Parathyroid adenoma (tissue), 2 donors: ENCODE data around the gene GPC6.

ENCODE experiments used
- H2AFZ ChIP-seq: fragments of 300-600 bp; sonication (generic); one replicate; pipeline ENCODE4 v1.7.0; 2017; ENCODE audit warnings: antibody characterized with exemption, mild to moderate bottlenecking
- H3K27ac ChIP-seq: fragments of 300-600 bp; sonication (generic); one replicate; pipeline ENCODE4 v1.7.0; 2017
- H3K27me3 ChIP-seq: fragments of 300-600 bp; sonication (generic); one replicate; pipeline ENCODE4 v1.7.0; 2017; ENCODE audit warnings: low read length; ENCODE audit not compliant: control insufficient read depth, insufficient read depth
- H3K36me3 ChIP-seq: fragments of 300-600 bp; sonication (generic); one replicate; pipeline ENCODE4 v1.7.0; 2017; ENCODE audit warnings: low read length; ENCODE audit not compliant: control insufficient read depth, insufficient read depth
- H3K4me1 ChIP-seq: fragments of 300-600 bp; sonication (generic); one replicate; pipeline ENCODE4 v1.7.0; 2017; ENCODE audit warnings: control low read depth
- H3K4me2 ChIP-seq: fragments of 300-600 bp; sonication (generic); one replicate; pipeline ENCODE4 v1.7.0; 2017; ENCODE audit warnings: low read length
- H3K4me3 ChIP-seq: fragments of 300-600 bp; sonication (generic); one replicate; pipeline ENCODE4 v1.7.0; 2017; ENCODE audit warnings: low read depth, low read length
- H3K79me2 ChIP-seq: fragments of 300-600 bp; sonication (generic); one replicate; pipeline ENCODE4 v1.7.0; 2017; ENCODE audit warnings: control low read depth
- H3K9ac ChIP-seq: fragments of 300-600 bp; sonication (generic); one replicate; pipeline ENCODE4 v1.7.0; 2017; ENCODE audit warnings: mild to moderate bottlenecking
- H3K9me3 ChIP-seq: fragments of 300-600 bp; sonication (generic); one replicate; pipeline ENCODE4 v1.7.0; 2017; ENCODE audit warnings: low read length; ENCODE audit not compliant: control insufficient read depth
- CTCF ChIP-seq: fragments of 300-600 bp; sonication (generic); IDR thresholded peaks from one replicate; pipeline ENCODE4 v1.7.0; 2017; ENCODE audit warnings: antibody characterized with exemption, mild to moderate bottlenecking
- donor health status: primary hyperparathyroidism.

GPC6 gene

GRCh38 chr13:94139393-94139995 is 912.9 kb downstream of the GPC6 start:
- no peak overlapping the region for H3K9ac ChIP-seq
- no peaks in the 10 kb centered on the region for H3K4me1 ChIP-seq
- no peak for TF ChIP-seq CTCF
- H3K36me3 ChIP-seq: no peaks in the 10 kb centered on the region
- H3K9me3 ChIP-seq: no peaks in the 10 kb centered on the region
- no peak overlapping the region for H3K27ac ChIP-seq
- no peaks in the 10 kb centered on the region for H3K79me2 ChIP-seq
- H3K4me3 ChIP-seq: no peak overlapping the region
- no peak overlapping the region for H3K4me2 ChIP-seq
- H2AFZ ChIP-seq: no peak overlapping the region
- H3K27me3 ChIP-seq: no peaks in the 10 kb centered on the region

GRCh38 chr13:94140027-94140426 is 913.4 kb downstream of the GPC6 start:
- H3K27me3 ChIP-seq: no peaks in the 10 kb centered on the region
- H3K4me1 ChIP-seq: no peaks in the 10 kb centered on the region
- no peak overlapping the region for H2AFZ ChIP-seq
- no peaks in the 10 kb centered on the region for H3K79me2 ChIP-seq
- no peak overlapping the region for H3K9ac ChIP-seq
- no peak for TF ChIP-seq CTCF
- no peak overlapping the region for H3K27ac ChIP-seq
- no peaks in the 10 kb centered on the region for H3K36me3 ChIP-seq
- H3K4me2 ChIP-seq: no peak overlapping the region
- no peak overlapping the region for H3K4me3 ChIP-seq
- H3K9me3 ChIP-seq: no peaks in the 10 kb centered on the region

DNA sequence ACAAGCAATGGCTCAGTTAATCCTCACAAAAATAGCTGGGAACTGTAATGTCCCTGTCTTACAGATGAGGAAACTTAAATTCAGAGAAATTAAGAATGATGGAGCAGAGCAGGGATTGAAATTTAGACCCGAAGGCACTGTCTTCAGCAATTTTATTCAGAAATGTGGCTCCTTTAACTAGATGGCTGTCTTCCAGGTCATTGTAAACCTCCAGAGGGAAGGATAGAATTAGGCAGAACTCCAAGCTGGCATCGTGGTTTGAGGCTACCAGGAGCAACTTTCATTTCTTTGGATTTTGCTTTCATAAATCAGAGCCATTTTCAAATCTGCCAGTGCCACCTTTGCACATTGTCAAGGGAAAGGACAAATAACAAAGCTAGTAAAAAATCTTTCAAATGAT is 913.9 kb downstream of the GPC6 start:
- no peak for TF ChIP-seq CTCF
- H3K79me2 ChIP-seq: no peaks in the 10 kb centered on the region
- peak overlapping the region; percentile 50 for H2AFZ ChIP-seq
- H3K4me2 ChIP-seq: no peak overlapping the region
- no peaks in the 10 kb centered on the region for H3K9me3 ChIP-seq
- H3K4me1 ChIP-seq: no peaks in the 10 kb centered on the region
- no peaks in the 10 kb centered on the region for H3K27me3 ChIP-seq
- no peak overlapping the region for H3K4me3 ChIP-seq
- no peaks in the 10 kb centered on the region for H3K36me3 ChIP-seq
- no peak overlapping the region for H3K9ac ChIP-seq
- no peak overlapping the region for H3K27ac ChIP-seq

- Histone ChIP-seq H3K4me3 (no peak overlapping the region), H3K27ac (no peak overlapping the region), H3K79me2 (no peaks in the 10 kb centered on the region), H2AFZ (no peak overlapping the region), H3K27me3 (no peaks in the 10 kb centered on the region), H3K4me2 (no peak overlapping the region), H3K9ac (no peak overlapping the region), H3K4me1 (no peaks in the 10 kb centered on the region), H3K36me3 (no peaks in the 10 kb centered on the region), H3K9me3 (no peaks in the 10 kb centered on the region)
- TF ChIP-seq CTCF: no peak
Measured at GRCh38 chr13:94143624-94144350, 917.2 kb downstream of the GPC6 start.

DNA sequence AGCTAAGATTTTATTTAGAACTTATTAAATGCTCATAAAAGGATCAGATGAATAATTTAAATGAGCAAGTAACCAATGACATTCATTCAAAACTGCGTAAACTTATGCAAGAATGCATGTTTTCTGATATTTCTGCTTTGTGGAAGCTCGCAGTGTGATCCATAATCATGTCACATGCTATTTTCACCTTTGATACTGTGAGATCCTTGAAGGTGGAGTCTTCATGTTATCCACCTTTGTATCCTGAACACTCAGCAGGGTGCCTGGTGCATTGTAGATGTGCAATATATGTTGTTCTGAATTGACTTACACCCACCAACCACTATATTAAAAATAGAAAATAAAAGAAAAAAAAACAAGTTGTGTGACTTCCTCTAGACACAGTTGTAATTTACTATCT is 919.4 kb downstream of the GPC6 start:
- Histone ChIP-seq H3K4me2 (no peak overlapping the region), H3K27me3 (no peaks in the 10 kb centered on the region), H3K79me2 (no peaks in the 10 kb centered on the region), H3K27ac (no peak overlapping the region), H3K36me3 (no peaks in the 10 kb centered on the region), H3K9ac (no peak overlapping the region), H3K9me3 (no peaks in the 10 kb centered on the region), H3K4me3 (no peak overlapping the region), H3K4me1 (no peaks in the 10 kb centered on the region), H2AFZ (no peak overlapping the region)
- TF ChIP-seq CTCF: no peak
